Psoas muscle (tissue), 8 donors: Measurements from ENCODE around the gene MAP3K5. TPM values are rescaled to one million over a fixed set of nuclear protein-coding genes. Genes with fewer than 3 reads are reported as not detected.

Experiments used
- ATAC-seq, 4 donors: fragments of 200-7000 bp; cut with Tn5 transposase; one replicate each; pipeline ENCODE4 v1.9.1; 2020; ENCODE audit warnings: moderate library complexity in 3 of 4, mild to moderate bottlenecking in 2 of 4
- DNase-seq, 2 donors: peaks; one replicate each; pipeline ENCODE4 v3.0.0-alpha.2; 2020
- H3K27ac ChIP-seq: fragments of 200-600 bp; one replicate; pipeline ENCODE4 v1.8.0; 2022
- H3K27me3 ChIP-seq, 3 donors: fragments of 200-600 bp in 1 of 3; one replicate each; pipeline versions ENCODE4 v1.6.1 to v1.8.0; 2013 to 2022; ENCODE audit warnings: low read length in 2 of 3, mild to moderate bottlenecking in 2 of 3, moderate library complexity in 1 of 3; ENCODE audit not compliant: insufficient read depth in 3 of 3
- H3K36me3 ChIP-seq, 2 donors: fragments of 200-600 bp in 1 of 2; one replicate each; pipeline versions ENCODE4 v1.6.1 to v1.8.0; 2013 to 2022; ENCODE audit warnings: low read depth in 1 of 2, mild to moderate bottlenecking in 1 of 2, moderate library complexity in 1 of 2; ENCODE audit not compliant: insufficient read depth in 1 of 2
- H3K4me1 ChIP-seq: fragments of 200-600 bp; one replicate; pipeline ENCODE4 v1.8.0; 2022
- H3K4me3 ChIP-seq: fragments of 200-600 bp; one replicate; pipeline ENCODE4 v1.8.0; 2022; ENCODE audit warnings: mild to moderate bottlenecking
- H3K9me3 ChIP-seq: fragments of 200-600 bp; one replicate; pipeline ENCODE4 v1.8.0; 2022
- CTCF ChIP-seq: fragments of 200-600 bp; IDR thresholded peaks from one replicate; pipeline ENCODE4 v1.8.0; 2022; ENCODE audit warnings: antibody characterized with exemption
- WGBS, 3 donors: extraction: QIAGEN DNeasy Blood & Tissue Kit; methylation state at CpG; one replicate each; pipeline versions ENCODE4 v1.1.6 to v1.1.7; 2013; 5-methylcytosine and 5-hydroxymethylcytosine counted together
- intact Hi-C, 2 donors: fragments of 100-400 bp; cut with DNase I; formaldehyde crosslinking; loops; one replicate each; pipeline versions ENCODE4 v1.11.0 to v1.14.2; 2022
- polyA plus RNA-seq, 3 donors: library from polyadenylated mRNA; stranded (reverse); fragments of 200-250 nt; gene quantifications; one replicate each; pipeline ENCODE4 v1.2.3, GENCODE V29; 2013
- total RNA-seq, 4 donors: library from RNA; stranded (reverse); fragmentation: NEBNext Ultra II Directional in 2 of 4; extraction: Animal tissue kit (Norgen Biotek cat#: 25700) in 2 of 4; gene quantifications; one replicate each; pipeline versions ENCODE4 v1.2.1 to v1.2.4, GENCODE V29; 2021 to 2023
- donor health status: healthy with polysubstance abuse.
- donor health status: DM: no; HTN: no; CAD: no; lungs with moderate emphysema.
- donor health status: Bipolar disorder and iron deficiency.
- donor health status: healthy.
- donor health status: DM: yes; HTN: yes; CAD: no.
- donor health status: DM: no; HTN: no; CAD: no.
- donor health status: DM: no; HTN: no; CAD: no.
- donor health status: DM: yes; HTN: yes; CAD: no.

Gene MAP3K5
- total and polyA plus RNA-seq, 7 donors, result 0.91 to 8.3 (median 3.8) TPM

GRCh38 chr6:136775081-136775480 lies 17.2 kb downstream of the MAP3K5 start:
- intact Hi-C loops, result no loop called here
- no peak for ATAC-seq
- Histone ChIP-seq H3K4me1 (peaks cover 23% of the 10 kb centered on the region), H3K27ac (no peak overlapping the region), H3K9me3 (no peaks in the 10 kb centered on the region), H3K4me3 (no peak overlapping the region), H3K36me3 (no peaks in the 10 kb centered on the region), H3K27me3 (no peaks in the 10 kb centered on the region)
- no peak for TF ChIP-seq CTCF
- 39 to 77% (median 57%) methylated on average over 3 of the region's 3 CpGs for WGBS, 3 donors
- DNase-seq, result no peak

GRCh38 chr6:136774228-136775041 lies 17.8 kb downstream of the MAP3K5 start:
- WGBS, 3 donors, result 72 to 81% (median 80%) methylated on average over 6 of the region's 6 CpGs
- H3K27me3 ChIP-seq, result no peaks in the 10 kb centered on the region
- DNase-seq (no peak), ATAC-seq (no peak)
- H3K4me3 ChIP-seq, result no peak overlapping the region
- no peaks in the 10 kb centered on the region for H3K9me3 ChIP-seq
- no peaks in the 10 kb centered on the region for H3K36me3 ChIP-seq
- TF ChIP-seq CTCF, result no peak
- H3K4me1 ChIP-seq, result peaks cover 23% of the 10 kb centered on the region
- H3K27ac ChIP-seq, result no peak overlapping the region
- intact Hi-C loops, result no loop called here

- no peak for DNase-seq
- 89 to 93% (median 90%) methylated on average over 4 of the region's 4 CpGs for WGBS, 3 donors
- Histone ChIP-seq H3K27me3 (no peaks in the 10 kb centered on the region), H3K4me3 (no peak overlapping the region), H3K4me1 (peaks cover 23% of the 10 kb centered on the region), H3K36me3 (no peaks in the 10 kb centered on the region), H3K27ac (peak overlapping the region; percentile 57), H3K9me3 (no peaks in the 10 kb centered on the region)
- TF ChIP-seq CTCF, result no peak
- ATAC-seq, result no peak
- intact Hi-C loops, result no loop called here
Measured at GRCh38 chr6:136773473-136773796, 18.8 kb downstream of the MAP3K5 start.

GRCh38 chr6:136772685-136773472 lies 19.4 kb downstream of the MAP3K5 start:
- peak; percentile 35 to 79 (median 61) for ATAC-seq
- no peak for TF ChIP-seq CTCF
- intact Hi-C loops, result no loop called here
- WGBS, 3 donors, result 51 to 68% (median 54%) methylated on average over 6 of the region's 6 CpGs
- Histone ChIP-seq H3K4me3 (no peak overlapping the region), H3K9me3 (no peaks in the 10 kb centered on the region), H3K27me3 (no peaks in the 10 kb centered on the region), H3K36me3 (no peaks in the 10 kb centered on the region), H3K27ac (peak overlapping the region; percentile 57), H3K4me1 (peaks cover 23% of the 10 kb centered on the region)
- no peak for DNase-seq
